NK-92 (cell line): ENCODE measurements around the gene DOK1.

Experiments used
- DNase-seq: peaks from one replicate; lab custom pipeline; 2025; ENCODE audit not compliant: unreplicated experiment; lab: John Stamatoyannopoulos, UW

Gene DOK1

DNA sequence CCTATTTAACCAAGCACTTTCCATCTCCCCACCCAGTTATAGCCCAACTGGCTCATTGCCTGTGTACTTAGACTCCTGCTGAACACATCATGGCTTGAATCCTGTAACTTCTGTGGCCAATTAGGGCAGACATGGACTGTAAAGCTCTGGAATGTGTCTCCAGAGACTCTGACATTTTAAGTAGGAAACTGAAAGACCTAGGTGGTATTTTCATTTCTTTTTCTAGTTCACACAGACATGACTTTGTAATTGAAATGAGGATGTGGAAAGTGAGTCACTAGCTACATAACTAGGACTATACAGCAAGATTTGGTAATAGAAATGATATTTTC, 12.2 kb downstream of the DOK1 start:
- no peak for DNase-seq

DNA sequence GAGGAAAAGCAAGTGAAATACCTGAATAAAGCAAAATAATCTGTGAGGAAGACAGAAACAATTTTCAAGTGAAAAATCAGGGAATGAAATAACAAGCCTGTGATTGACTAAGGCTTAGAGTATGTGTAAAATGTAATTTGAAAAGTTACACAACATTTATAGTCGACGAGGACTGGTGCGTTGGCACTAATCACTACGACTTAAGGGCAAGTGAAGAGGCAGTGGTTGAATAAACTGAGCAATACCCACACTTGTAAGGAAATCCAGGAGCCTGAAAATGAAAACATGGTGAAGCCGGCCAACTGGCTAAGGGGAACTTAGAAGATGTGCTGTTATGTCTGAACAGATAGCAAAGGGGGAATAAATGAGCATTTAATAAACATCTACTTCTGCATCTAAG, 13.4 kb downstream of the DOK1 start:
- no peak for DNase-seq

DNA sequence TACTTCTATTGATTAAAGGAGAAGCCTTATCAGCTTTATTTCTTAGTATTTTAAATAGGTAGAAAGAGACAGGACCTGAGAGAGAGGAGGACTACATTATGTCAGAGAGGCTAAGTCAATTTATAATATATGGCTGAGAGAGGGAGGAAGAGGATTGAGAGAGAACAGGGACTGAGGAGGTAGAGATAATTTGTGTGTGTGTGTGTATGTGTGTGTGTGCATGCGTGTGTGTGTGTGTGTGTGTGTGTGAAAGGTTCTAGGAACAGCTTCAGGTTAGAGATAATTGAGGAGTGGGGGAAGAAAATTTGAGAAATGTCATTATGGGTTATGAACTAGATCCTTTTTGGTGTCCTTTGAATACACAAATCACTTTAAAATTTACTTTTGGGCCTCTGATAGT, 15.2 kb downstream of the DOK1 start:
- no peak for DNase-seq

DNA sequence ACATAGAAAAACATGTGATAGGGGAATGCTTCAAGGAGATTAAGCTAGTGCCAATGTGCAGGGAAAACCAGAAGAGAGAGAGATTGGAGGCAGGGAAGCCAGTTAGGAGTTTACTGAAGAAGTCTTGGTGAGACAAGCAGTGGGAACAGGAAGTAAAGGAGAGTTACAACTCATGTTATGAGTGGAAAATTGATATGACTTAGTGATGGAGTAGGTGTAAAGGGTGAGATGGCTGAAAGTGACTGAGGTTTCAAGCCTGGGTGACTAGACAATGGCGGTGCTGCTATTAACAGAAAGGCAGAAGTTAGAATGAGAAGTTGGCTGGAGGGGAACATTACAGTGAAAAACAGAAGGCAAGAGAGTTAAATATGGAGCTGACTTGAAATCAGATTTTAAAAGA, 16.5 kb downstream of the DOK1 start:
- DNase-seq: no peak

DNA sequence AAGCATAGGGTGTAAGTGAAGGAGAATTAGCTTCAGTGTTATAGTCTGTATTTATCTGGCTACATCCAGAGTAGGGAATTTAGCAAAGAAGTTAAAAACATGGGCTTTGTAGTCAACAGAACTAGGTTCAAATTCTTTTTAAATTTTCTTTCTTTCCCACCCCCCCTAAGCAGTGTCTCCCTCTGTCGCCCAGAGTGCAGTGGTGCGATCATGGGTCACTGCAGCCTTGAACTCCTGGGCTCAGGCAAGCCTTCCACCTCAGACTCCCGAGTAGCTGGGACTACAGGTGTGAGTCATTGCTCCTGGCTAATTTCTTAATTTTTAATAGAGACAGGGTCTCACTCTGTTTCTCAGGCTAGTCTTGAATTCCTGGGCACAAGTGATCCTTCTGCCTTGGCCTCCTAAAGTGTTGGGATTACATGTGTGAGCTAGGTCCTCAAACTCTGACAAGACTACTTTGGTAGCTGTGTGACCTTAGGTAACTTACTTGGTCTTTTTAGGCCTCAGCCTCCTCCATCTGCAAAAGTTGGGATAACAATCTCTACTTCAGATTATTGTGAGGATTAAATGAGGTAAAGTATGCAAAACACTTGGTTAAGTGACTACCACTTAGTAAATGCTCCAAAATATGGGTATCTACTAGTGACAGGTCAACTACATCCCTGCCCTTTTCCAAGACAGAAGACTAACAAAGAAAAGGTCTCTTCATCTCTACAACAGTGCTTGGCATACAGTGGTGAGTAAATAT, 17.8 kb downstream of the DOK1 start:
- DNase-seq: no peak

DNA sequence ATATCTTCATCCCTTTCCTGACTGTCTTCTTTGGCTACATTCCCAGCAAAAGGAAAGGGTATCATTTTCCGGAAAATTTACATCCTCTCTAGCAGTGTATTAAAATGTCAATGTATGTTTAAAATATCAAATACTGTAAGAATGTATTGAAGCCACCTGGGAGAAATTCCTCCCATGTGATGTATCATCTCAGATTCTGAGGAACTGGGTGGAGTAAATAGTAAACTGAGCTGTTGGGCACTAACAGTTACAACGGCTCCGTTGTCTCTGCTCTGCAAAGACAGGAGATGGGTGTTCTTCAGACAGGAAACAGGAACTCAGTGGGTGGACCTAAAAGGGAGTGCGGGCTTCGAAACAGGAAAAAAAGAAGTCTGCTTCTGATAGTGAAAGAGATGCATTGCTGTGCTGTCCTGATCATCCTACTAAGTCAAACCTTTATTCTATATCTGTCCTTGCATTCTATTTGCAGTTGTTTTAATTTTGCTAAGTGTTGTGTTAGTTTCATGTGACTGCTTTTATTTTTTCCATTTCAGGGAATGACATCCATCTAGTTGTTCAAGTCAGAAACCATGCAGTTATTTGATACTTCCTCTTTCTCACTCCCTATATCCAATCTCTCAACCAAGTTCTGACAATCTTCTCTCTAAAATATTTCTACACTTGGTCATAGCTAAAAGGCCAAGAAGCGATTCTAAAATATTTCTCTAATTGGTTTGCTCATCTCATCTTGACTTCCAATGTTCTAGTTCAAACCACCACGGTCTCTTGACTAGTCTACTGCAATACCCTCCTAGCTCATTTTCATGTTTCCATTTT, 19.4 kb downstream of the DOK1 start:
- DNase-seq: no peak

DNA sequence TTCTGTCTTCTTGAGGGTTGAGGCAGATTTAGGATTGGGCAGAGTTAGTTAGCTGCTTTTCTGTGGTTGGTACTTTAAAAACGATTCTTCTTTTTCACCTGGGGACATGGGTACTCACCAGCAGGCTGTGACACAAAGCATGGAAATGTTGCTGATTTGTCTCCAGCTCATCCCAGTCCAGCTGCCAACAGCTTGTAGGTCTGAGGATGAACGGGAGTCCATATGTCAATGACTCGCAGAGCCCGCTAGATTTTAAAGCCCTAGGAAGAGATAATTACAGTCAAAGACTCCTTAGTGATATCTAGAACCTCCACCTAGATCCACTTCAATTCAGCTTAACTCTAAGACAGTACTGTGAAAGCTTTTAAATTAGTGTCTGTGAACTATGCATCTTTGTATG, 20.8 kb downstream of the DOK1 start:
- no peak for DNase-seq

DNA sequence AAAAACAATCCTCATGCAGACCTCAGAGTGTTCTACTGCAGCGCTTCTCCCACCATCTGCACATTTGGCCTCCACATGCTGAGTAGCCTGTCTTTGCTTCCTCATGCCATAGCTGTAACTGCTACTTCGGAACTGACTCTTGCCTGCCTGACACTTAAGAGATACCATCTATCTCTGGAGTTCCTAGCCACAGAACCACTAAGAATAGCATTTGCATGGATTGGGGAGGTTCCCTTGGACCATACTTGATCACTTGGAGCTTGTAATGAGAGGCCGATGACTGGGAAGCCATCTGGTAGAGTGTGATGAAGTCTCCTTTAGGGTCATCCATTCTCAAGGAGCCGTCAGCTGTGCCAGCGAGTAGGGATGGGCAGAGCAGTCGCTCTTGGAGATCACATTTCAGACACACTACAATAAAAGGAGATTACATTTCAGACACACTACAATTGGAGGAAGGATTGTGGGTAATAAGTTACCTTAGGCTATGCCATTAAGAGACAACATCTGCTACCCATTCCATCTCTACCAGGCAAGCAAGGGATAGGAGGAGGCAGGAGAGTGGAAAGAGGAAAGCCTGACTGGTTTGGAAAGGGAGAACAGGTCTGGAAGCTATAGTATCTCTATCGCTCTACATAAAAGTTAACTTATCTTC, 21.8 kb downstream of the DOK1 start:
- DNase-seq: no peak

DNA sequence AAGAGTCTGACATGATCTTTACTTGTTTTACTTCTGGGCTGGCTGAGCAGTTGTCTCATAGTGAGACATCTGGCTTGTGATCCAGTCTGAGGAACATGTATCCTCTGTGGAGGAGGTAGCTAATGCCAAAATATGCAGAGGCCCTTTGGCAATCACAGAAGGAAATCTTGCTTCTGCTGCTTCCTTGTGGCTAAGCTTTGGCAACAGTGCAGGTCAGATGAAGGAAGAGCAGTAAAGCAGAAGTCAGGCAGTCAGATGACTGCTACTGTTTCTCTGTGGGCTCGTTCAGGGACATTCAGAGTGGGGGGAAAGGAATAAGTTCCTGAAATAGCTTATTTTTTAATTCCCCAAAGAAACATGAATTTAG, 22.3 kb downstream of the DOK1 start:
- no peak for DNase-seq

DNA sequence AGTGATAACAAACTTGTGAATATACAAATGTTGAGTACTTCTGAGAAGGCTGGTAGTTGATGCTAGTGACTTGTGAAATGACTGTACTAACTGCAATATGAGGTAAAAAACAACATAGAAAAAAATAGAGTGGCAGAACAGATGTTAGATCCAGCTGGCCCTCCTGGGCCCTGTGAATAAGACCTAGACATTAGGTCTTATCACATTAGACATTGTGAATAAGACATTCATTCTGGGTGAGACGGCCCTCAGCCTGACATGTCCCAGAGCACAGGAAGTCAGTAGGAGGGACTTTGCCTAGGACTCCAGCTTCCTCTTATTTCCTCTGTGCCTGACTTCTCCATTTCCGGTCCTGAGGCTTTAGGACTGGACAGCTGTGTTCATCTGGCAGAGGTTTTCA, 22.9 kb downstream of the DOK1 start:
- no peak for DNase-seq

DNA sequence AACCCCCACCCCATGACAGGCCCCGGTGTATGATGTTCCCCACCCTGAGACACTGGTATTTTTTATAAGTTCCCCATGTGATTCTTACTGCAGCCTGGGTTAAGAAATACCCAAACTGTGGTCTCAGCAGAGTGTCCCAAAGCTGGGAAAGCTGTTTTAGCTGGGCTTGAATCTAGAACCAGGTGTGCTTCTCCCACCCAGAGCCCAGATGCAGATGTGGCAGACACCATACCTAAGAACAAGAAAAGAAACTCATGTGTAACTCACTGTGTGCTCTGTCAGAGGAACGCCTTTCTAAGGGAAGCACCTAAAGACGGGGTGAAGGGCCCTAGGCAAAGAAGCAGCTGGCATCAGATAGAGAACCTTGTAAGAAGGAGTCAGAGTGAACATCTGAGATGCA, 23.9 kb downstream of the DOK1 start:
- no peak for DNase-seq

DNA sequence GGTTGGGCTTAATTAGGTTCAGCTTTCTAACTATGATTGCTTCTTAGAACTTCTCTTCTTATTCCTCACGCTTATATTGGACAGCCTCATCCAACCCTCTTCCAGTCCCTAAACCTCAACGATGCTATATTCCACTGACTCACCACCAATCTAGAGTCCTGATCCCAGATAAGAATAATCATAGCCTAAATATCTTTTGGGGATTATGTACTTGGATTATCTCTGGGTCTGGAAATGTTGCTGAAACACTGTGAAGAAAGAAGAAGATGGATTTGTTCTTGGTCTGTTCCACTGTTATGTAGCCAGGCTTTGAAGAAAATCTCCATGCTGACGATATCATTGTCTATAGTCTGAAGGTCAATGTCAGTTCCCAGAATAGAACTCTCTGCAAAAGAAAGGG, 26.9 kb downstream of the DOK1 start:
- no peak for DNase-seq

DNA sequence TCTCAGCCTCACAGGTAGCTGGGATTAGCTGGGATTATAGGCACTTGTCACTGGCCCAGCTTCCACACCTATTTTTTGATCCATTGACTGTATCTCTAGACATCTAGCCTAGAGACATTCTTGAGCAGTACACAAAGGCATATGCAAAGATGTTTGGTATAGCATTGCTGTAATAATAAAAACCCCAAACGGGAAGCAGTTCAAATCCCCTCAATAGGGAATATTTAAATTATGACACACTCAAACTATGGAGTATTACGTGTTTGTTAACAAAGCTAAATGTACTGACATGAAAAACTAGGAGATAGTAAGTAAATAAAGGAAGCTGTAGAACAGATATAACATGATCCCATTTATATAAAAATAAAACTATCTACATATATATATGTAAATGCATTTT, 27.7 kb downstream of the DOK1 start:
- no peak for DNase-seq

DNA sequence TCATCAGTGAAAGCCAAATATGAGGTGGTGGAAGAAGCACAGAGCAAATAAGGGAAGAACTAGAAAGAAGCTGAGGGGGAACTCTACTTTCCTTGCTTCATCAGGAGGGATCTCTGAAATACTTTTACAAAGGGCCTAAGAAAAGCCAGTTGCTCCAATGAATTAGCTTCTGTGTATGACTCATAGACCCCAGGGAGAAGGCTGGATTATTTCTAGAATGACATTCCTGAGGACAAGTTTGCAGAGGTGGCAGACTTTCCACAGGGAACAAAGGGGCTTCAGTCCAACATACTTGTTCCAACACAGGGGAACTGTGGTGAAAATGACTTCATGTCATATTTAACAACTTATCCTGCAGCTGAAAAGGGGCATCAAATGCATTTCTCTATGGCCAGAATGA, 29.0 kb downstream of the DOK1 start:
- no peak for DNase-seq

DNA sequence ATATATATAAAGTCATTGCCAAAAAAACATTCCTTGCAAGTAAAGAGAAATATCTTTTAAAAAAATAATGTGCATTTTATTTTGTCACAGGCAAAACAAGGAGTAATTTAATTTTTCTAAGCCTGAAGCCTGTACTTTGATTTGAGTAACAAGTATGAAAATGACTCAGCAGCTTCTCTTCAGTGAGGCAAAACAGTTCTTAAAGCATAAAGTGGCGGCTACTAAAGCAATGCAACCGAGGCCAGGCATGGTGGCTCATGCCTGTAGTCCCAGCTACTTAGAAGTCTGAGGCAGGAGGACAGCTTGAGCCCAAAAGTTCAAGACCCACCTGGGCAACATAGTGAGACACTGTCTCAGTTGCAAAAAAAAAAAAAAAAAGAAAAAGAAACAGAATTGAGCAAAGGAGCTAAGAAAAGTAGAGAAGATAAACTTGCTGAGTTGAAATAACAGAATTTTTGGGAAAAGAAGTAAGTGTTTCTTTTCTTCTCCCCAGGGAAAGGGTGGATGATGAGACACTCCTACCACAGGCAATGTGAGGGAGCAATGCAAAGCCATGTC, 29.6 kb downstream of the DOK1 start:
- DNase-seq: no peak

DNA sequence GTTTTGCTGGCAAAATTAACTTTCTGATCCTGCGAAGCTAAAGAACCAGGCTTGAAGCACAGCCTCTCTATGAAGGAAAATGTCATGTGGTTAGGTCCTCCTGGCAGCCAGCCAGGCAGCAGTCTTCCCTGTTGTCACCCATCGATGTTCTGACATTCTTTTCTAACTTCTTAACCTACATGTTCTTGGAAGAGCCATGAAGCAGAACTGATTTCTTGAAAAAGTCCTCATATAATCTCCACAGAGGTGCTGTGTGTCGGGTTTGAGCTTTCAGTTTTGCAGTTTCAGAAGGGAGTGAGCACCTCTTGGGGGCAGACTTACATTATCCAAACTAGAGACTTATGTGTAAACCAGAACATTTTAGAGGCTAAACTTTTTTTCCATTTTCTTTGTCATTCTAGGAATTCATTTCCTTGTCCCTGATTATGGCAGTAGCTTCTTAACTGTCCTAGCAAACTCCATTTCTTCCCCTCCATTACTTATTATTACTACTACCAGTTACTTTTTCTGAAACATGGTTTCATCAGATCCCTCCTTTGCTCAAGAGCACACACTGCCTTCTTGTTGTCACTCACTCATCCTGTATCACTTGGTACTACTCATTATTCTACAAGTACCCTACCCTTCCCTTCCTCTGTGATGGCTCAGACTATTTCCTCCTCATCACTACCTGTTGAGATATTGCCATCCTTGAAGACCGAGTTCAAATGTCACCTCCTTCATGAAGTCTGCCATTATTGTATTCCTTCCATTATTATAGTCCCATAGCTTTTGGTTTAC, 31.1 kb downstream of the DOK1 start:
- DNase-seq: no peak

DNA sequence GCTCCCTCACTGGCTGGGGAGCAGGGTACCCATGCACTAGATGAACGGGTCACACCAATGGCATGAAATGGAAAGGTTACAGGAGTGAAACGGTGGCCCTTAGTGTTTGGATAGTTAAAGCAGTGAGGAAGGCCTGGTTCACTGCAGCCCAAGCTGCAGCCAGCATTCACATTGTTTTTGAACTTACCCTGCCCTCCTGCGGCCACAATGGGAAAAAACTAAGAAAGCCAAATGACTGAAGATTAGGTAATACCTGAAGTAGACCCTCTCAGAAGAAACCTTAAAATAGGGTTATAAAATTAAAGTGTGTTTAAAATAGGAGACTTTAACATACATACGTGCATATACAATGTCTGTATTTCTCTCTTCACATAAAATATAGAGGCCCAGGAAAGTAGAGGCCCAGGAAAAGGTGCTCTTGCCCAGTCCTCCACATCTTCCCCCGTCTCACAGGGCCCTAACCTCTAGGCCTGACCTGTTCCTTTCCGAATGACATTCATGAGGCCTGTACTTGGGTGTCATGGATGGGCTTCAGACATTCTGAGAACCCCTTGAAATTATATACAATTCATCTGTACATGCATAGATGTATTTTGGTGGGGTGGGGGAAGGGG, 33.3 kb downstream of the DOK1 start:
- no peak for DNase-seq

DNA sequence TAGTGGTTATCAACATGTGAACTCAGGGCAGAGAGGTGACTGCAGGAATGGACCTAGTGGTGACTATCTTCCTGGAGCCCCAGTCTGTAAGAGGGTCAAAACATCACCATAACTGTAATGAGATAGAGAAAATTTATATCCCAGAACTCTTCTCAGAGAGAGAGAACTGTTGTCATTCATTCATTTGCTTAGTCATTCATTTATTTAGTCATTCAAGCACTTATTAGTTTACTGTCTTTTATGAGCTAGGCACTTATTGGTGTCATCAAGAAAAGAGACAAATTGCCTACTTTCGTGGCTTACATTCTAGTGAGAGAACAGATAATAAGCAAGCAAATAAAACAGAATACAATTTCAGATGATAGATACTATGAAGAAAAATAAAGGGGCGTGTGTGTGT, 34.1 kb downstream of the DOK1 start:
- no peak for DNase-seq

DNA sequence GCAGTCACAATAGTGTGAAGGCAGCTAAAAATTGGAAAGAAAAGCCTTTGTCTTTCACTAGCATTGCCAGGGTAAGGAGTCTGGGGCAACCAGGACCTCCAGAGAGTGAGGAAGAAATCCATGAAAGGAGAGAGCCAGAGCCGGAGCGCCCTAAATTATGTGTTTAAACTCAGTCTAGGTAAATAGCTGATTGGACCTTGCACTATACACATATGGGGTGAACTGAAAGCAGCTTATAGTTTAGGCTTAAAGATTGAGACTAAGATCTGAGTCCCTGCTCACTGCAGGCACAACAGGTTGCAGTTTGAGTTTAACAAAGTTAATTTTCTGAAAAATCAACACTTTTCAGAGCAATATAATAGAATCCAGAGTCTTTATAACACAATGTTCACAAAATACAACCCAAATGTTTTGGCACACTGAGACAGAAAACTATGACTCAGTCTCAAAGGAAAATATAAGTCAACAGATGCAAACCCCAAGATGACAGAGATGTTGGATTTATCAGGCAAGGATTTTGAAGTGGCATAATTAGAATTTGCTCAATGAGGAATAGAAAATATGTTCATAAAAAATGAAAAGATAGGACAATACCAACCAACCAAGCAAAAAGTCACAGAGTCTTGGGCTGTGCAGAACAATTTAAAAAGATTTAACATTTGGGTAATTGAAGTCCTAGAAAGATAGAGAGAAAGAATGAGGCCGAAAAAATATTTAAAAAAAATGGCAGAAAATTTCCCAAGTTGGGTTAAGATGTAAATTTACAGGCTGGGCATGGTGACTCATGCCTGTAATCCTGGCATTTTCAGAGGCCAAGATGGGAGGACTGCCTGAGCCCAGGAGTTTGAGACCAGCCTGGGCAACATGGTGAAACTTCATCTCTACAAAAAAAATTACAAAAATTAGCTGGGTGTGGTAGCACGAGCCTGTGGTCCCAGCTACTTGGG, 39.6 kb downstream of the DOK1 start:
- no peak for DNase-seq

DNA sequence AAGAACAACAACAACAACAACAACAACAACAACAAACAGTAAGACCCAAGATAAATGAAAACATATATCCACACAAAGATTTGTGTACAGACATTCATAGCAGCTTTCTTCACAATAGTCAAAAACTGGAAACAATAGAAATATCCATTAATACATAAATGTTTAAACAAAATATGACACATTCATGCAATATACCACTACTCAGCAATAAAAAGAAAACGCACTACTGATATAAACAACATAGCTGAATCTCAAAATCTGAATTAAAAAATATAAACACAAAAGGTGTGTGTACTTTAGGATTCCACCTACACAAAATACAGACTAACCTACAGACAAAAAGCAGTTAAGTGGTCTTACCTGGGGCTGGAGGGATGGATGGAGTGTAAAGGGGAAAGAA, 42.1 kb downstream of the DOK1 start:
- DNase-seq: no peak
